ENCODE data around the gene ATG4C.

ATG4C gene

GRCh38 chr1:62849031-62849430 lies 65.1 kb downstream of the ATG4C start:
- no peak overlapping the region for H3K4me3 ChIP-seq (replicated peaks; ENCODE audit: low read depth, low read length)
- TF ChIP-seq CTCF (IDR thresholded peaks at IDR 0.05; ENCODE audit: low read depth, low read length, missing control alignments) = peak; percentile 18
- no peak for DNase-seq (ENCODE audit: extremely low read depth, low read depth)

GRCh38 chr1:62852253-62852652 lies 68.3 kb downstream of the ATG4C start:
- no peak overlapping the region for H3K4me3 ChIP-seq (replicated peaks; ENCODE audit: low read depth, low read length)
- no peak for TF ChIP-seq CTCF (IDR thresholded peaks at IDR 0.05; ENCODE audit: low read depth, low read length, missing control alignments)
- DNase-seq (ENCODE audit: extremely low read depth, low read depth) = no peak

GRCh38 chr1:62856960-62857359 lies 73.0 kb downstream of the ATG4C start:
- DNase-seq (ENCODE audit: extremely low read depth, low read depth) = no peak
- no peak for TF ChIP-seq CTCF (IDR thresholded peaks at IDR 0.05; ENCODE audit: low read depth, low read length, missing control alignments)

GRCh38 chr1:62869217-62869754 lies 85.4 kb downstream of the ATG4C start:
- TF ChIP-seq CTCF (IDR thresholded peaks at IDR 0.05; ENCODE audit: low read depth, low read length, missing control alignments) = no peak
- DNase-seq (ENCODE audit: extremely low read depth, low read depth) = no peak
- H3K4me3 ChIP-seq (replicated peaks; ENCODE audit: low read depth, low read length) = no peak overlapping the region

More at GRCh38 chr1:62856960-62857359, 73.0 kb downstream of the ATG4C start:
- H3K4me3 ChIP-seq (replicated peaks; ENCODE audit: low read depth, low read length) = no peak overlapping the region

- DNase-seq (ENCODE audit: extremely low read depth, low read depth) = no peak
- TF ChIP-seq CTCF (IDR thresholded peaks at IDR 0.05; ENCODE audit: low read depth, low read length, missing control alignments) = no peak
- H3K4me3 ChIP-seq (replicated peaks; ENCODE audit: low read depth, low read length) = no peak overlapping the region
Measured at GRCh38 chr1:62870148-62870547, 86.2 kb downstream of the ATG4C start.

- DNase-seq (ENCODE audit: extremely low read depth, low read depth) = no peak
- TF ChIP-seq CTCF (IDR thresholded peaks at IDR 0.05; ENCODE audit: low read depth, low read length, missing control alignments) = no peak
Measured at GRCh38 chr1:62875676-62876075, 91.7 kb downstream of the ATG4C start.

DNA sequence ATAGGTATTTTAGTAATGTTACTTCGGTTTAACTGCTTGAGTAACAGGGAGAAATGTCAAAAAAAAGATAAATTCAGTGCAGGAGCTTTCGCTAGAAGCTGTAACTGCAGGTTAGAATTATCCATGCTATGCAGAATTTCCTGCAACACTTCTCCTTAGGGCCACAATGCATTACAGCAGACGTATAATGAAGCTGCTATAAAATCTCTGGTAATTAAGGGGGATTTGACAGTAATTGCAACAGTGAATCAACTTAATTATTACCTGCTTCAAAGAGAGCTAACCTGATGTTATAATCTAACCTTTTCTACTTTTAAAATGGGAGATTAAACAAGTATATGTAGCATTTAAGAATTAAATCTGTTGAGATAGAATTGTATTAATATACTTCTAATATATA lies 92.6 kb downstream of the ATG4C start:
- no peak for DNase-seq (ENCODE audit: extremely low read depth, low read depth)
- no peak for TF ChIP-seq CTCF (IDR thresholded peaks at IDR 0.05; ENCODE audit: low read depth, low read length, missing control alignments)
- no peak overlapping the region for H3K4me3 ChIP-seq (replicated peaks; ENCODE audit: low read depth, low read length)

More at GRCh38 chr1:62875676-62876075, 91.7 kb downstream of the ATG4C start:
- H3K4me3 ChIP-seq (replicated peaks; ENCODE audit: low read depth, low read length) = no peak overlapping the region
